ENCODE results near the gene NSL1. TPM values are rescaled to one million over a fixed set of nuclear protein-coding genes. Genes with fewer than 3 reads are reported as not detected.
"Not testable (repeated sequence)": the region's sequence is repeated elsewhere in the genome, so short reads cannot be mapped to it uniquely, and the experiment has no call there.

NSL1 gene
- total RNA-seq, 1 donor = 42.3 TPM

- no peak overlapping the region for H3K4me3 ChIP-seq (ENCODE audit: low read depth, low read length)
- no peak for DNase-seq (ENCODE audit: low read depth)
- TF ChIP-seq, protein P1, sequence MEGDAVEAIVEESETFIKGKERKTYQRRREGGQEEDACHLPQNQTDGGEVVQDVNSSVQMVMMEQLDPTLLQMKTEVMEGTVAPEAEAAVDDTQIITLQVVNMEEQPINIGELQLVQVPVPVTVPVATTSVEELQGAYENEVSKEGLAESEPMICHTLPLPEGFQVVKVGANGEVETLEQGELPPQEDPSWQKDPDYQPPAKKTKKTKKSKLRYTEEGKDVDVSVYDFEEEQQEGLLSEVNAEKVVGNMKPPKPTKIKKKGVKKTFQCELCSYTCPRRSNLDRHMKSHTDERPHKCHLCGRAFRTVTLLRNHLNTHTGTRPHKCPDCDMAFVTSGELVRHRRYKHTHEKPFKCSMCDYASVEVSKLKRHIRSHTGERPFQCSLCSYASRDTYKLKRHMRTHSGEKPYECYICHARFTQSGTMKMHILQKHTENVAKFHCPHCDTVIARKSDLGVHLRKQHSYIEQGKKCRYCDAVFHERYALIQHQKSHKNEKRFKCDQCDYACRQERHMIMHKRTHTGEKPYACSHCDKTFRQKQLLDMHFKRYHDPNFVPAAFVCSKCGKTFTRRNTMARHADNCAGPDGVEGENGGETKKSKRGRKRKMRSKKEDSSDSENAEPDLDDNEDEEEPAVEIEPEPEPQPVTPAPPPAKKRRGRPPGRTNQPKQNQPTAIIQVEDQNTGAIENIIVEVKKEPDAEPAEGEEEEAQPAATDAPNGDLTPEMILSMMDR (IDR thresholded peaks at IDR 0.05; ENCODE audit: insufficient read depth, low read depth, low read length) = no peak
These were observed 16.3 kb downstream of the NSL1 start for GRCh38 chr1:212775241-212775640.

DNA sequence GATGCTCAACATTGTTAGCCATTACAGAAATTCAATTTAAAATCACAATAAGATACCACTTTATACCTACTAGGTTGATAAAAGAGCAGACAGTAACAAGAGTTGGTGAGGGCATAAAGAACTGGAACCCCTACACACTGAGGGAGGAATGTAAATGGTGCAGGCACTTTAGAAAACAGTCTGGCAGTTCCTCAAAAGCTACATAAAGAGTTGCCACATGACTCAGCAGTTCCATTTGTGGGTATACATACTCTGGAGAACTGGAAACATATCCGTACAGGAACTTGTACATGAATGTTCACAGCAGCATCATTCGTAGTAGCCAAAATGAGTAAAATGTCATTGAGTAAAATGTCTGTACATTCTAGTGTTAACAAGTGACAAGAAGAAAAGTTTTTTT is 17.0 kb downstream of the NSL1 start:
- peak; percentile 20 for DNase-seq (ENCODE audit: low read depth)

DNA sequence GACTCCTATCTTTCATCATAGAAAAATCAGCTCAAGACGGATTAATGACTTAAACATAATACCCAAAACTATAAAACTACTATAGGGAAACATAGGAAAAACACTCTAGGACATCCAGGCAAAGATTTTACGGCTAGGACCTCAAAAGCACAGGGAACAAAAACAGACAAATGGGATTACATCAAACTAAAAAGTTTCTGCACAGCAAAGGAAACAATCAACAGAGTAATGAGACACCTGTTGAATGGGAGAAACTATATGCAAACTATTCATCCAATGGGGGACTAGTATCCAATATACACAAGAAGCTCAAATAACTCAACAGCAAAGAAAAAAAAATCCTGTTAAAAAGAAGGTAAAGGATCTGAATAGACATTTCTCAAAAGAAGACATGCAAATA is 18.6 kb downstream of the NSL1 start:
- TF ChIP-seq, protein P1 (IDR thresholded peaks at IDR 0.05; ENCODE audit: insufficient read depth, low read depth, low read length) = no peak

More for the DNA sequence above, 17.0 kb downstream of the NSL1 start:
- TF ChIP-seq, protein P1 (IDR thresholded peaks at IDR 0.05; ENCODE audit: insufficient read depth, low read depth, low read length) = no peak
- no peak overlapping the region for H3K4me3 ChIP-seq (ENCODE audit: low read depth, low read length)

DNA sequence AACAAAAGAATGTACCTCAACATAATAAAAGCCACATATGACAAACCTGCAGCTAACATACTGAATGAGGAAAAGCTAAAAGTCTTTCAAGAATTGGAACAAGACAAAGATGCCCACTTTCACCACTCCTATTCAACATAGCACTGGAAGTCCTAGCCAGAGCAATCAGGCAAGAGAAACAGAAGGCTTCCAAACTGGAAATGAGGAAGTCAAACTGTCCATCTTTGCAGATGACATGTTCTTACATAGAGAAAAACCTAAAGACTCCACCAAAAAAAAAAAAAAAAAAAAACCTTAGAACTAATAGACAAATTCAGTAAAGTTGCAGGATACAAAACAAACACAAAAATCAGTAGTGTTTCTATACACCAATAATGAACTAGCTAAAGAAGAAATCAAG is 20.2 kb downstream of the NSL1 start:
- TF ChIP-seq, protein P1 (IDR thresholded peaks at IDR 0.05; ENCODE audit: insufficient read depth, low read depth, low read length) = no peak
- no peak overlapping the region for H3K4me3 ChIP-seq (ENCODE audit: low read depth, low read length)

More for the DNA sequence above, 18.6 kb downstream of the NSL1 start:
- H3K4me3 ChIP-seq (ENCODE audit: low read depth, low read length) = no peak overlapping the region
- DNase-seq (ENCODE audit: low read depth) = no peak

DNA sequence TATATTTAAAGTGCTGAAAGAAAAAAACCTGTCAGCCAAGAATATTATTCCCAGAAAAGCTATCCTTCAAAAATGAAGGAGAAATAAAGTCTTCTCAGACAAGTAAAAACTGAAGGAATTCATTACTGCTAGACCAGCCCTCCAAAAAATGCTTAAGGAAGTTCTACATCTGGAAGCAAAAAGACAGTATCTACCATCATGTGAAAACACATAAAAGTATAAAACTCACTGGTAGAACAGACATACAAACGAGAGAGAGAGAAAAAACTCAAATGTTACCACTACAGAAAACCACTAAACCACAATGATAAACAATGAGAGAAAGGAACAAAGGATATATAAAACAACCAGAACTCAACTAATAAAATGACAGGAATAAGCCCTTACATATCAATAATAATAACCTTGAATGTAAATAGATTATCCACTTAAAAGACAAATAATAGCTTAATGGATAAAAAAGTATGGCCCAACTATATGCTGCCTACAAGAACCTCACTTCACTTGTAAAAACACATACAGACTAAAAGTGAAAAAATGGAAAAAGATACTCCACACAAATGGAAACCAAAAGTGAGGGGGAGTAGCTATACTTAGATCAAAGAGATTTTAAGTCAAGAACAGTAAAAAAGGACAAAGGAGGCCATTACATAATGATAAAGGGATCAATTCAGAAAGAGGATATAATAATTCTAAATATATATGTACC is 22.0 kb downstream of the NSL1 start:
- TF ChIP-seq, protein P1 (IDR thresholded peaks at IDR 0.05; ENCODE audit: insufficient read depth, low read depth, low read length) = no peak
- no peak for DNase-seq (ENCODE audit: low read depth)

More for the DNA sequence above, 20.2 kb downstream of the NSL1 start:
- DNase-seq (ENCODE audit: low read depth) = no peak

GRCh38 chr1:212766825-212767224 is 24.8 kb downstream of the NSL1 start:
- DNase-seq (ENCODE audit: low read depth); H3K4me3 ChIP-seq (ENCODE audit: low read depth, low read length): not testable (repeated sequence)

More for the DNA sequence above, 22.0 kb downstream of the NSL1 start:
- H3K4me3 ChIP-seq (ENCODE audit: low read depth, low read length) = no peak overlapping the region

DNA sequence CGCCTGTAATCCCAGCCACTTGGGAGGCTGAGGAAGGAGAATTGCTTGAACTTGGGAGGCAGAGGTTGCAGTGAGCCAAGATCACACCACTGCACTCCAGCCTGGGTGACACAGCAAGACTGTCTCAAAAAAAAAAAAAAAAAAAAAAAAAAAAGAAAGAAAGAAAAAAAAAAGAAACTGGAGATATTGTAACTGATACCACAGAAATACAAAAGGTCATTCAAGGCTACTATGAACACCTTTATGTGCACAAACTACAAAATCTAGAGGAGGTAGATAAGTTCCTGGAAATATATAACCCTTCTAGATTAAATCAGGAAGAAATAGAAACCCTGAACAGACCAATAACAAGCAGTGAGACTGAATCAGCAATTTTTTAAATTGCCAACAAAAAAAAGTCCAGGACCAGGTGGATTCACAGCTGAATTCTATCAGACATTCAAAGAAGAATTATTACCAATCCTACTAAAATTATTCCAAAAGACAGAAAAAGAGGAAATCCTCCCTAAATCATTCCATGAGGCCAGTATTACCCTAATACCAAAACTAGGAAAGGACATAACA is 26.8 kb downstream of the NSL1 start:
- not testable (repeated sequence) for DNase-seq (ENCODE audit: low read depth); H3K4me3 ChIP-seq (ENCODE audit: low read depth, low read length)

DNA sequence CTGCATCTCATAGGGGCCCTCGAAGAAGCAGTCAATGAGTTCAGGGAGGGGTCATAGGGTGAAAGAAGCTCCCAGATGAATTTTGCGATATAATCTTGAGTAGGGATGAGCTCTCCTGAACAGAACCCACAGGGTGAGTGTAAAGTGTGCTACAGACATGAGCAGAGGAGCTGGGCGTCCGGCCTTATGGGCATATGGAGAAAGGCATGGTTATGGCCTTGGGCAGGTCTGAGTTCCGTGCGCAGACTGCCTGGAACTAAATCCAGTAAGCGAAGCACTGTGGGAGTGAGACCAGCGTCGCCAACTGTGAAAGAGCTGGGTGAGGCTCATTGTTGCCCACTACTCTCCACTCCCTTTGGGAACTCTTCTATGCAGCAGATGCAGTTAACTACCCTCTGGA is 28.7 kb downstream of the NSL1 start:
- H3K4me3 ChIP-seq (ENCODE audit: low read depth, low read length) = no peak overlapping the region
- DNase-seq (ENCODE audit: low read depth) = no peak
- TF ChIP-seq, protein P1 (IDR thresholded peaks at IDR 0.05; ENCODE audit: insufficient read depth, low read depth, low read length) = no peak
